Activated naive CD4-positive, alpha-beta T cell treated with anti-CD3 and anti-CD28 coated beads, Interleukin-2, amount 10 ng/mL, durations not matched to agents 7 days and 5 days (primary cell): ENCODE measurements around the gene PRR5.
"Not testable (repeated sequence)": the region's sequence is repeated elsewhere in the genome, so short reads cannot be mapped to it uniquely, and the experiment has no call there.

Experiments used
- CTCF ChIA-PET: fragments of 350-600 bp; sonication (Branson Sonifier 250); formaldehyde crosslinking; loops from one replicate; lab custom pipeline; 2021; ENCODE audit warnings: antibody characterized with exemption; lab: Charles Lee
- DNase-seq: peaks from one replicate; pipeline ENCODE4 v3.0.0-alpha.2; 2020
- H3K27ac Mint-ChIP-seq: one replicate; pipeline ENCODE4 v1.8.0; 2021; ENCODE audit warnings: mild to moderate bottlenecking, moderate library complexity, mixed read lengths
- H3K27me3 Mint-ChIP-seq: one replicate; pipeline ENCODE4 v1.8.0; 2021; ENCODE audit warnings: mild to moderate bottlenecking, mixed read lengths
- H3K36me3 Mint-ChIP-seq: one replicate; pipeline ENCODE4 v1.8.0; 2021; ENCODE audit warnings: mixed read lengths
- H3K4me1 Mint-ChIP-seq: one replicate; pipeline ENCODE4 v1.8.0; 2021; ENCODE audit warnings: mixed read lengths
- H3K4me3 Mint-ChIP-seq: one replicate; pipeline ENCODE4 v1.8.0; 2021; ENCODE audit warnings: mild to moderate bottlenecking, moderate library complexity, mixed read lengths
- H3K9me3 Mint-ChIP-seq: one replicate; pipeline ENCODE4 v1.8.0; 2021; ENCODE audit warnings: mixed read lengths

PRR5 gene

GRCh38 chr22:44679306-44679647 lies 22.7 kb upstream of the PRR5 start:
- H3K36me3 Mint-ChIP-seq, DNase-seq, H3K9me3 Mint-ChIP-seq, CTCF ChIA-PET, H3K4me3 Mint-ChIP-seq, H3K27ac Mint-ChIP-seq: not testable (repeated sequence)
- Mint-ChIP-seq H3K27me3 (peaks cover 22% of the 10 kb centered on the region), H3K4me1 (peaks cover 69% of the 10 kb centered on the region)

- peaks cover 22% of the 10 kb centered on the region for H3K27me3 Mint-ChIP-seq
- CTCF ChIA-PET: no interaction called here
- H3K9me3 Mint-ChIP-seq: no peaks in the 10 kb centered on the region
- H3K4me3 Mint-ChIP-seq: no peak overlapping the region
- peaks cover 77% of the 10 kb centered on the region for H3K4me1 Mint-ChIP-seq
- no peak overlapping the region for H3K27ac Mint-ChIP-seq
- no peak for DNase-seq
- peaks cover 3% of the 10 kb centered on the region for H3K36me3 Mint-ChIP-seq
These were observed 21.9 kb upstream of the PRR5 start for GRCh38 chr22:44680058-44680457.

DNA sequence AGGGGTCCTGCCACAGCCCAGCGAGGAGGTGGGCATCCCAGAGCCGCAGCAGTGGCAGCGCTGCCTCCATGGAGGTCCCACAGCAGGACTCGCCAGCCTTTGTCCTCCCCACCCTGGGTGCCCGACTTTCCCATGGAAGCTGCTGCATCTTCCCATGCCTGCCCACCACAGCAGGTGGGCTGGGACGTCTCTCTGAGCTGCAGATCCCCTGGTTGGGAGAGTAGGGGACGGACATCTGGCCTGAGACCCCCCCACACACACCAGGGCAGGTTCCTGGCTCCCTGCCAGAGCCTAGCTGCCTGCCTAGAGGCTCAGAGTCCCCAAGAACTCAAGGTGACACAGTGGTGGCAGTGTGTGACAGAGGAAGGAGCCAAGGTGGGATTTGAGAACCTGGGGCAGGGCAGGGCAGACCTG lies 21.5 kb upstream of the PRR5 start:
- H3K9me3 Mint-ChIP-seq: no peaks in the 10 kb centered on the region
- CTCF ChIA-PET: interaction anchor here (1.4 kb wide), 1 partner anchor 9 kb away, joined by 3 read pairs; no protein-coding TSS in a partner anchor
- DNase-seq: no peak
- H3K27ac Mint-ChIP-seq: no peak overlapping the region
- peaks cover 3% of the 10 kb centered on the region for H3K36me3 Mint-ChIP-seq
- H3K27me3 Mint-ChIP-seq: peaks cover 18% of the 10 kb centered on the region
- H3K4me3 Mint-ChIP-seq: no peak overlapping the region
- peaks cover 78% of the 10 kb centered on the region for H3K4me1 Mint-ChIP-seq

DNA sequence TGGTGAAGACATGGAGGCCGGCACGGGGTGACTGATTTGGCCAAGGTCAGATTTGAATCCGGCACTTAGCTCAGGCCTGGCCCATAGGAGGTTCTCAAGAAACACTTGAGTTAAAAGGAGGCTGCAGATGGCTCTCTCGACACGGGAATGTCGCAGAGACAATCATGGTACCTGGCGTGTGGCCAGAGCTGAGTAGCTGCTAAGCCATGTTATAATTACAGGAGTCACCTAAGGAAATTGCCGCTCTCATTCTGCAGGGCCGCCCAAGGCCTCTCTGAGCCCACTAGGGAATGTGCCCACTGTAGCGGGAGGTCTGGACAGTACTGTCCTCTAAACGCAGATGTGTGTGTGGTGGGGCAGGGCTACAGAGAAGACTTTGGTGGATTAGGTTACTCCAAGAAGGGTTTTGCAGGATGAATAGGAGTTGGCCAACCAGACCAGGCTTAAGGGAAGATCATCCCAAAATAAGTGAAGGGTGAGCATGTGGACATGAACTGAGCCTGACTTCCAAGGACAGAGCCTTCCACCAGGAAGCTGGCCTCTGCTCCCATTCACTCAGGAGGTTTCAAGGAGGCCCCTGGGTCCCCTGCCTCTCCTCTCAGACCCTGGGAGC lies 19.3 kb upstream of the PRR5 start:
- H3K4me1 Mint-ChIP-seq: peaks cover 73% of the 10 kb centered on the region
- no peaks in the 10 kb centered on the region for H3K9me3 Mint-ChIP-seq
- CTCF ChIA-PET: interaction anchor here (1.0 to 4.3 kb wide), 6 partner anchors 12 to 56 kb away, joined by 3 to 19 read pairs (median 4); no protein-coding TSS in a partner anchor
- no peak for DNase-seq
- no peak overlapping the region for H3K27ac Mint-ChIP-seq
- no peak overlapping the region for H3K4me3 Mint-ChIP-seq
- peaks cover 8% of the 10 kb centered on the region for H3K36me3 Mint-ChIP-seq
- peaks cover 13% of the 10 kb centered on the region for H3K27me3 Mint-ChIP-seq

GRCh38 chr22:44683237-44683636 lies 18.8 kb upstream of the PRR5 start:
- Mint-ChIP-seq H3K27ac (peak overlapping the region; percentile 64), H3K36me3 (peaks cover 8% of the 10 kb centered on the region), H3K4me1 (peaks cover 73% of the 10 kb centered on the region), H3K9me3 (no peaks in the 10 kb centered on the region), H3K4me3 (no peak overlapping the region), H3K27me3 (peaks cover 13% of the 10 kb centered on the region)
- DNase-seq: peak; percentile 48
- CTCF ChIA-PET: interaction anchor here (1.0 to 4.3 kb wide), 6 partner anchors 12 to 56 kb away, joined by 3 to 19 read pairs (median 4); no protein-coding TSS in a partner anchor

DNA sequence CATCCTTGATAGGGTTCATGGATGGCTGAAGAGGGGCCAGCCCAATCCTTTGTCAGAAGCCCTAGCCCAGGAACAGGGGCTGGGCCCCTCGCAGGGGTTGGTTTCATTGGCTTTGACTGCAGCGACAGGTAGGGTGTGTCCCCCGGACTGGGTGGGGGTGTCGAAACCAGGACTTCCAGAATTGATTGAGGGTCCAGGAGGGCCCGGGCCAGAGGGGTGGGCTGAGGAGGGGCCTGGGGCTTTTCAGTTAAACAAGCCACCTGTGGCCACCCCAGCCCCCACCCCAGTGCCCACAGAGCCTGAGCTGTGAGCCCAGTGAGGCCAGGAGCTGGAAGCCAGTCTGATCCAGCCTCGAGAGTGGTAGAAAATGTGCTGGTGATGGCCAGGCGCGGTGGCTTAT lies 18.1 kb upstream of the PRR5 start:
- Mint-ChIP-seq H3K27me3 (peaks cover 13% of the 10 kb centered on the region), H3K27ac (peak overlapping the region; percentile 80), H3K36me3 (peaks cover 8% of the 10 kb centered on the region), H3K4me1 (peaks cover 70% of the 10 kb centered on the region), H3K4me3 (no peak overlapping the region), H3K9me3 (no peaks in the 10 kb centered on the region)
- no peak for DNase-seq
- CTCF ChIA-PET: interaction anchor here (0.9 to 4.3 kb wide), 10 partner anchors 9 to 116 kb away, joined by 3 to 19 read pairs (median 6); no protein-coding TSS in a partner anchor

DNA sequence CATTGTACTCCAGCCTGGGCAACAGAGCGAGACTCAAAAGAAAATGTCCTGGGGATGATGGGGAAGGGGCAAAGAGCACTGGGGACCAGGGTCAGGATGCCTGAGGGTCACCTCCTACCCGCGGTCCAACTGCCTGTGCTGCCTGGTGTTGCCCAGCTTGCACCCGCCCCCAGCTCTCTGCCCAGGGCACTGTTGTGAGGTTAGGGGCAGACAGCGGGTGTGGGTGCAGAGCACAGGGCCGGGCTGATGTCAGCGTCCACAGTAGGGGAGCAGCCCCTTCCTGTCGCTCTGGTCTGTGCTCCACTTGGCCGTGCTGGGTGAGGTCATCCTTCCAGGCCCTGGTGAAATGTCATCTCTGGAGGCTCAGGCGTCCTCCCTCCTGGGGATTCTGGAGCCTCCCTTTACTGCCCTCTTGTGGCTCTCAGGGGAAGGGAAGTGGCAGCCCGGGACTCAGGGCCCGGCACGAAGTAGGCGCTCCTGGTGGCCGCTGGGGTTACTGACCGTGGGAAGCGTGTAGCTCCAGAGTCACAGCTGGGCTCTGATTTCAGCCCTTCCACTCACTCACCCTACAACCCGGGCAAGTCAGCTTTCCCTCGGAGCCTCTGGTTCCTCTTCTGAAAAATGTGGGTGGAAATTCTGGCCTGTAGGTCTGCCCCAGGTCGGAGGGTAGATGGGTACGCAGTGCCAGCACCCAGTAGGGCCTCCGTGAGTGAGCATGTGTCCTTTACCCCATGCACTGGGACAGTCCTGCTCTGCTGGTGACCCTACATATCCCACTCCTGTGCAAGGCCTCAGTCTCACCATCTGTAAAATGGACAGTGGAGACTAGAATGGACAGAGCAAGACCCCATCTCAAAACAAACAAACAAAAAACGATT lies 17.3 kb upstream of the PRR5 start:
- Mint-ChIP-seq H3K27ac (peak overlapping the region; percentile 82), H3K27me3 (peaks cover 11% of the 10 kb centered on the region), H3K9me3 (no peaks in the 10 kb centered on the region), H3K4me3 (no peak overlapping the region), H3K36me3 (peaks cover 8% of the 10 kb centered on the region), H3K4me1 (peaks cover 66% of the 10 kb centered on the region)
- peak; percentile 91 for DNase-seq
- CTCF ChIA-PET: interaction anchor here (0.6 to 4.3 kb wide), 20 partner anchors 10 to 117 kb away, joined by 3 to 19 read pairs (median 5); no protein-coding TSS in a partner anchor

GRCh38 chr22:44685384-44686056 lies 16.5 kb upstream of the PRR5 start:
- CTCF ChIA-PET: interaction anchor here (0.6 to 4.3 kb wide), 21 partner anchors 9 to 330 kb away, joined by 3 to 19 read pairs (median 4); no protein-coding TSS in a partner anchor
- peaks cover 7% of the 10 kb centered on the region for H3K27me3 Mint-ChIP-seq
- peaks cover 8% of the 10 kb centered on the region for H3K36me3 Mint-ChIP-seq
- no peak overlapping the region for H3K4me3 Mint-ChIP-seq
- H3K27ac Mint-ChIP-seq: peak overlapping the region; percentile 82
- peak; percentile 87 for DNase-seq
- no peaks in the 10 kb centered on the region for H3K9me3 Mint-ChIP-seq
- H3K4me1 Mint-ChIP-seq: peaks cover 60% of the 10 kb centered on the region

- Mint-ChIP-seq H3K4me3 (no peak overlapping the region), H3K9me3 (no peaks in the 10 kb centered on the region), H3K27ac (peak overlapping the region; percentile 75), H3K4me1 (peaks cover 45% of the 10 kb centered on the region), H3K36me3 (peaks cover 5% of the 10 kb centered on the region), H3K27me3 (no peaks in the 10 kb centered on the region)
- CTCF ChIA-PET: no interaction called here
- DNase-seq: no peak
These were observed 15.0 kb upstream of the PRR5 start for GRCh38 chr22:44686873-44687600.

GRCh38 chr22:44689173-44689572 lies 12.8 kb upstream of the PRR5 start:
- Mint-ChIP-seq H3K4me3 (no peak overlapping the region), H3K27me3 (no peaks in the 10 kb centered on the region), H3K4me1 (peaks cover 25% of the 10 kb centered on the region), H3K36me3 (peaks cover 5% of the 10 kb centered on the region), H3K9me3 (no peaks in the 10 kb centered on the region), H3K27ac (no peak overlapping the region)
- DNase-seq: no peak
- CTCF ChIA-PET: interaction anchor here (1.0 to 1.1 kb wide), 2 partner anchors 8 to 46 kb away, joined by 3 to 4 read pairs; no protein-coding TSS in a partner anchor

DNA sequence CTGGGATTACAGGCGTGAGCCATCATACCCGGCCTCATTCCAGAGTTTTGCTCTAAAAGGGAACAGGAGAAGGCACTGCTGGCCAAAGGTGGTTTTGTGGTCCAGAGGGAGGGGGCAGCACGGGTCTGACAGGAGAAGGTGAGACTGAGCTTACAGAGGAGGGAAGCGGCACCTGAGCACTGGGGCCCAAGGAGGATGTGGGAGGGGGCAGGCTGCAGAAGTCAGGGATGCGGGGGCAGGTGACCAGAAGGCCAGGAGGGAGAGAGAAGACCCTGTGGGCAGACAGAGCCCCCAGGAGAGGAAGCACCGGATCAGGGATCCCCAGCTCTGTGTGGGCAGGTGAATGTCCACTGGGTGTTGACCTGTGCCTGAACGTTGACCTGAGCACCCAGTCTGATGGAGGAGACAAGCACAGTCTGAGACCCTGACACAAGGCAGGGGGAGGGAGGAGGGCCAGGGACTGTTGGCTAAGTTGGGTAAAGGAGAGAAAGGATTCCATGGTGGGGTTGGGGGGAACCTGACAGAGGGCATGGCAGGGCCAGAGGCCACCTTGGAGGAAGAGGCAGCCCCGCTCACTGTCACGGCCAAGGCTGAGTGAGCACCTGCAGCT lies 12.0 kb upstream of the PRR5 start:
- Mint-ChIP-seq H3K27ac (no peak overlapping the region), H3K9me3 (no peaks in the 10 kb centered on the region), H3K27me3 (no peaks in the 10 kb centered on the region), H3K36me3 (peaks cover 5% of the 10 kb centered on the region), H3K4me3 (no peak overlapping the region), H3K4me1 (peaks cover 16% of the 10 kb centered on the region)
- no peak for DNase-seq
- CTCF ChIA-PET: interaction anchor here (1.0 kb wide), 1 partner anchor 45 kb away, joined by 4 read pairs; no protein-coding TSS in a partner anchor

DNA sequence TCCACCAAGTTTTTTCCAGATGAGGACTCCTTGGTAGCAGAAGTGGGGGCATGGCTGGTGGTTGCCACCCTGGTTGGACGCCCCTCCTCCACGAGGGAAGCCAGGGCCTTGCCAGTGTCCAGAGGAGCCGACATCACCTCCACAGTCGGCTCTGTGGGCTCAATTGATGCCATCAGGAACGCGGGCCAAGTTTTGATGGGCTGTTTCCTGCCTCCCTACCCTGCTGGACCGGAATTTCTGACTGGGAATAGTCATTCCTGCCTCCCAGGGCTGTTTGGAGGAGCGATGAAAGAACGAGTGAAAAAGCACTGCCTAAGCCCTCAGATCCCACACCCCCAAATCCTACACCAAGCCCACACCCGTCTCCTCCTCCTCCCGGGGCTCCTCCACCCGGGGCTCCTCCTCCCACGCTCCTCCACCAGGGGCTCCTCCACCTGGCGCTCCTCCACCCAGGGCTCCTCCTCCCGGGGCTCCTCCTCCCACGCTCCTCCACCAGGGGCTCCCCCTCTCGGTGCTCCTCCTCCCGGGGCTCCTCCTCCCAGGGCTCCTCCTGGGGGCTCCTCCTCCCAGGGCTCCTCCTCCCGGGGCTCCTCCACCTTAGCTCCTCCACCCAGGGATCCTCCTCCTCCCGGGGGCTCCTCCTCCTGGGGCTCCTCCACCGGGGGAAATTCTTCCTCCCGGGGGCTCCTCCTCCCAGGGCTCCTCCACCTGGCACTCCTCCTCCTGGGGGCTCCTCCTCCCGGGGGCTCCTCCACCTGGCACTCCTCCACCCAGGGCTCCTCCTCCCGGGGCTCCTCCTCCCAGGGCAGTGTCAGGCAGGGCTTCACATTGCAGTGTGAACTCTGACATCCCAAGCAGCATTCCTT lies 10.0 kb upstream of the PRR5 start:
- H3K27ac Mint-ChIP-seq: no peak overlapping the region
- CTCF ChIA-PET: no interaction called here
- no peak for DNase-seq
- H3K27me3 Mint-ChIP-seq: peaks cover 4% of the 10 kb centered on the region
- H3K4me1 Mint-ChIP-seq: peaks cover 3% of the 10 kb centered on the region
- H3K36me3 Mint-ChIP-seq: peaks cover under 1% of the 10 kb centered on the region
- H3K4me3 Mint-ChIP-seq: no peak overlapping the region
- no peaks in the 10 kb centered on the region for H3K9me3 Mint-ChIP-seq
